Measurements from ENCODE around the gene MFGE8. TPM values are rescaled to one million over a fixed set of nuclear protein-coding genes. Genes with fewer than 3 reads are reported as not detected.
"Not testable (repeated sequence)": the region's sequence is repeated elsewhere in the genome, so short reads cannot be mapped to it uniquely, and the experiment has no call there.

The MFGE8 gene
- 149 and 193 TPM in 2 replicates for total RNA-seq
- 797 TPM for polyA plus RNA-seq (2012)

- DNase-seq (ENCODE audit: low read depth) = peak; percentile 83
Measured at GRCh38 chr15:88913017-88913849, at the start of gene MFGE8. Gene MFGE8, minus strand, starts transcription at chr15:88913379. Its CDS starts 60 bp downstream, at chr15:88913319.

- DNase-seq (ENCODE audit: low read depth) = no peak
Measured at GRCh38 chr15:88959445-88959844, 46.3 kb upstream of the MFGE8 start.

GRCh38 chr15:88956906-88957305 is 43.7 kb upstream of the MFGE8 start:
- DNase-seq (ENCODE audit: low read depth) = peak; percentile 78

GRCh38 chr15:88956263-88956662 is 43.1 kb upstream of the MFGE8 start:
- DNase-seq (ENCODE audit: low read depth) = no peak

- no peak for DNase-seq (ENCODE audit: low read depth)
Measured at GRCh38 chr15:88954431-88955277, 41.5 kb upstream of the MFGE8 start.

GRCh38 chr15:88950600-88951160 is 37.5 kb upstream of the MFGE8 start:
- no peak for DNase-seq (ENCODE audit: low read depth)

- no peak for DNase-seq (ENCODE audit: low read depth)
Measured at GRCh38 chr15:88949734-88950400, 36.7 kb upstream of the MFGE8 start.

- no peak for DNase-seq (ENCODE audit: low read depth)
Measured at GRCh38 chr15:88940110-88940675, 27.0 kb upstream of the MFGE8 start.

- DNase-seq (ENCODE audit: low read depth) = no peak
Measured at GRCh38 chr15:88939486-88939806, 26.3 kb upstream of the MFGE8 start.

GRCh38 chr15:88938802-88939485 is 25.8 kb upstream of the MFGE8 start:
- DNase-seq (ENCODE audit: low read depth) = no peak

- not testable (repeated sequence) for DNase-seq (ENCODE audit: low read depth)
Measured at GRCh38 chr15:88934449-88934848, 21.3 kb upstream of the MFGE8 start.

- DNase-seq (ENCODE audit: low read depth) = no peak
Measured at GRCh38 chr15:88932875-88933330, 19.7 kb upstream of the MFGE8 start.

- peak; percentile 44 for DNase-seq (ENCODE audit: low read depth)
Measured at GRCh38 chr15:88932271-88932874, 19.2 kb upstream of the MFGE8 start.

- no peak for DNase-seq (ENCODE audit: low read depth)
Measured at GRCh38 chr15:88930579-88930978, 17.4 kb upstream of the MFGE8 start.

- not testable (repeated sequence) for DNase-seq (ENCODE audit: low read depth)
Measured at GRCh38 chr15:88929358-88930098, 16.3 kb upstream of the MFGE8 start.

- not testable (repeated sequence) for DNase-seq (ENCODE audit: low read depth)
Measured at GRCh38 chr15:88928192-88928591, 15.0 kb upstream of the MFGE8 start.

GRCh38 chr15:88925648-88926047 is 12.5 kb upstream of the MFGE8 start:
- not testable (repeated sequence) for DNase-seq (ENCODE audit: low read depth)

- DNase-seq (ENCODE audit: low read depth) = peak; percentile 25
Measured at GRCh38 chr15:88920892-88921435, 7.8 kb upstream of the MFGE8 start.

All from myocyte (in vitro differentiated cells).